ENCODE results near the gene UMAD1.
"Not testable (repeated sequence)": the region's sequence is repeated elsewhere in the genome, so short reads cannot be mapped to it uniquely, and the experiment has no call there.

The UMAD1 gene

DNA sequence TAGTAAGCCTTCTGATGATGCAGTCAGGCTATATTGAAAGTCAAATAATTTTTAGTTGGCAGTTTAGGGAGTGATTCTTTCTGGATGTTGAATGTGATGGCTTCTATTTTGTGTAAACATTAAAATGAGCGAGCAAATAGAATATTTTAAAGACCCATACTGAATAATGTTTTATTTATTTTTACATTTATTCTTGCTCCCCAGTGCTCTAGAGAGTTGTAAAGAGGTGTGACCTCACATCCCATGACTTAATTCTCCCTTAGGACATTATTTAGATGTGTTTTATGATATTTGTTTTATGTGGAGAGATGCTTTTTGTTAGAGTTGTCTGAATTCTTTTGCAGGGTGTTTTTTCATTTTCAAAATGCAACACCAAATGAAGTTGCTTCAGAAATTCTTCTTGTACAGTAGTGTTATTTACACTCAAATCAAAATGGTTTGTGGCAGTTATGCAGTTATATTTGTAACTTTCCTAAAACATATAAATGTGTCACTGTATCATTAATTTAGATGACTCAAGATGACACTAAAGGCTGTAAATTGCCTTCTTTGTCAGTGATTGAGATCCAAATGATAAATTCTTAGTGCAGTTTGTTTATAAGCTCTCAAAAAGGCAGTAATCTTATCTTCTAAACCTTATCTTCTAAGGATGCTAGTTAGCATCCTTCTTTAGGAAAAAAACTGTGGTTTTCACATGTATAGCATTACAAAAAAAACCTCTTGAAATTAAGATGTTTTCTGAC lies 12.4 kb downstream of the UMAD1 start:
- DNase-seq (ENCODE audit: low spot score), result no peak
- FAIRE-seq, result no peak

DNA sequence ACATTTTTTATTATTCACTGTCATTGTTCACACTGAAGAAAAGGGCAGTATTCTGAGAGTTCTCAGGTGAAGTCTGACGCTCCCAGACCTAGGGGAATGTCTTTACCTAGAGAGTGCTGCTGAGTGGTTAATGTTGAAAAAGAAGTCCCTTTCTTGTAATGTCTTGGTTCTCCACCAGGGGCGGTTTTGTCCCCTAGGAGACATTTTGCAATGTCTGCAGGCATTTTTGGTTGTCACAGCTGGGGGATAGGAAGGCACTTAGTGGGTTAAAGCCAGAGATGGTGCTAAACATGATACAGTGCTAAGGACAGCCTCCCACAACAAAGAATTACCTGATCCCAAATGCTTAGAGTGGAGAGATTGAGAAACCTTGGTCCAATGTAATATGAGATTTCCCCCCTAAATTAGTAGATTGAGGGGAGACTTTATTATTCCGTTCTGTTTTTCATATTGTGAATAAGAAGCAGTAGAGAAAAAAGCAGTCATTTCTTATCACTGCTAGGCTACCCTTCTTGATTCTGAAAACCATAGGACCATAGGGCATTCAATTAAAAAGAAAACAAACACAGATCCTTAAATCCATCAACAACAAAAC lies 13.1 kb downstream of the UMAD1 start:
- FAIRE-seq (no peak), DNase-seq (ENCODE audit: low spot score) (peak; percentile 20)

DNA sequence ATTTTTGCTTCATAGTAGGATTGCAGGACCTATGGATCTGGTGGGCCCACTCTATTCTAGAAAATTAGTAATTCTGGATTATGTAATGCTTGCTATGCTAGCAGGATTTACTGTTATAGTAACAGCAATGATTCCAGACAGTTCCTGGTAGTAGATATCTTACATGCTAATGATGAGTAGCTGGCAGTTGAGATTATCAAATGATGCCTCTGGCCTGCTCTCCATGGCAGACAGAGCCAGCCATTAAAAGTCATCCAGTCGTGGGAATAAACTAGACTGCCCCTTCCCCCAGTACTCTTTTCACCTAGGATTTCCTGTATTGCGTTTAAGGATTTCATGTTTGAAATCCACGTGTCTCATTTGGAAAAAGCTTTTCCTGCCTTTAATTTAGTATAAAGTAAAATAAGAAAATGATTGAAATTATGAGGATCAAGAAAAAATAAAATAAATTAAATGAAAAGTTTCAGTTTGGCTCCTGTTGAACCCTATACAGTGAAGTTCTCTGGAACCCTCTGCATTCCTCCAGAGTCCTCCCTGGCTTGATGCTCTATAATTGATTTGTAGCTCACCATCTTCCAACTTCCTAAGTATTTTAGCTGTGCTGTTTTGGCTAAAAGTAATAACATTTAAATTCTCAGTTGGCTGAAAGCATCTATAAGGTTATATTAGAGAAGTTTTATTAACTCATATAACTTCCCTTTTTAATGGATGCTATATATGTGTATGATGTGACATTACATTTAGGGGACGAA lies 14.6 kb downstream of the UMAD1 start:
- no peak for FAIRE-seq
- DNase-seq (ENCODE audit: low spot score), result no peak

DNA sequence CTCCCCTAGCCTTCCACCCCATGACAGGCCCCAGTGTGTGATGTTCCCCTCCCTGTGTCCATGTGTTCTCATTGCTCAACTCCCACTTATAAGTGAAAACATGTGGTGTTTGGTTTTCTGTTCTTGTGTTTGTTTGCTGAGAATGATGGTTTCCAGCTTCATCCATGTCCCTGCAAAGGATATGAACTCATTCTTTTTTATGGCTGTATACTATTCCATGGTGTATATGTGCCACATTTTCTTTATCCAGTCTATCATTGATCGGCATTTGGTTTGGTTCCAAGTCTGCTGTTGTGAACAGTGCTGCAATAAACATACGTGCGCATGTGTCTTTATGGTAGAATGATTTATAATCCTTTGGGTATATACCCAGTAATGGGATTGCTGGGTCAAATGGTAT lies 15.9 kb downstream of the UMAD1 start:
- not testable (repeated sequence) for FAIRE-seq; DNase-seq (ENCODE audit: low spot score)

DNA sequence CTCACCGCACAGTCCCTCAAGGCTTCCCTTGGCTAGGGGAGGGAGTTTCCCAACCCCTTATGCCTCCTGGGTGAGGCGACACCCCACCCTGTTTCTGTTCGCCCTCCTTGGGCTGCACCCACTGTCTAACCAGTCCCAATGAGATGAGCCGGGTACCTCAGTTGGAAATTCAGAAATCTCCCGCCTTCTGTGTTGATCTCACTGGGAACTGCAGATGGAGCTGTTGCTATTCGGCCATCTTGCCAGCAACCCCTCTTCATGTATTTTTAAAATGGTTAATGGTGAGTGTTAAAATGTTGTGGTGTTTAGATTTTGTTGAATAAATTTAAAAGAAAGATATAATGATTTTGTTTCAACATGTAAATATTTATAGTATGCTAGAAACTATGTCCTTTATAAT lies 22.0 kb downstream of the UMAD1 start:
- FAIRE-seq (no peak), DNase-seq (ENCODE audit: low spot score) (no peak)

DNA sequence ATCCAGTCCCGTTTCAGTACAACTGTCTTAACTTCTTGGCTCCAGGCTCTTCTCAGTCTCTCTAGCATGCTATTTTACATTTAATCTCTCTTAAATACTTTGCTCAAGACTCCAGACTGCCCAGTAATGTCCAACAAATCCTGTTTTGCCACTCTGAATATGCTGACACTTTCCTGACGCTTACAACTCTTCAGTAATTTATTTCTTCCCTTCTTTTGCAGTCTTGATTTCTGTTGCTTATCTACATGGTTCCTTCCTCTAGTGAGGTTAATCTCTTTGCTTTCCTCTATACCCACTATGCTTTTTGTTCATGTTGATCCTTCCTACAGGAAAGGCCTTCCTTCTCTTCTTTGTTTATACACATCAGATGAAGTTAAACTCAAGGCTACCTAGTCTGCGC lies 23.7 kb downstream of the UMAD1 start:
- FAIRE-seq, result no peak

DNA sequence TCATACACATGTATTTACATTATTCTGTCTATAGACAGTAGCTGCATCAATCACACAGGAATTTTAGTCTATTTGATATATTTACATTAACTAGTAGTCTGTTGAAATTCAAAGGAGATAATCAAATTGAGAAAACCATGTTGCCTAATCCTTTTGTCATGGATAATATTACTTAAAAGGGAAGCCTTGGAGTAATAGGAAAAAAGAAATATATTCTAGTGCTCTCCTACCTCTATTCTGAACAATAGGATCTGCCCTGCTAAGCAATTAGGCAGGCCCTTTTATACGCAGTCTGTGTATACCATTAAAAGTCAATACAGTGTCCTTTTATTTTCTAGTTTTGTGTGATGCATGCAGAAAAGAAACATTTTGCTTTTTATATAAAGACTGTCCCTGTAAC lies 24.5 kb downstream of the UMAD1 start:
- DNase-seq (ENCODE audit: low spot score) (no peak), FAIRE-seq (no peak)

More for the DNA sequence above, 23.7 kb downstream of the UMAD1 start:
- no peak for DNase-seq (ENCODE audit: low spot score)

DNA sequence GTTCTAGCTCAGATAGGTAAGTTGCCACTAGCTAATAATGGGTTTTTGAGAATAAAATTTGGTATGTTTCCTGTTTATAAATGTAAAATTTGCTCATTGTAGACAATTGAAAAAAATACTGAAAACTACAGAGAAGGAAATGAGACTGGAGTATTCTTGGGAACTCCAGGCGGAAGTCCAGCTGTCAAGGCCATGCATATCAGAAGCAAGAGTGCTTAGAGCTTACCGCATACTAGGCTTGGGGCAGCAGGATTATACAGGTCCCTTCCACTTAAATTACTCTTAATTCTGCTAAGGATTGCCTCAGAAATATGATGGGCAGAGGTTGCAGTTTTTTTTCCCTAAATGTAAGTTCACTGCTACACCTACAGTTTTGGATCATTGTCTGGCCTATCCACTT lies 26.6 kb downstream of the UMAD1 start:
- no peak for FAIRE-seq
- no peak for DNase-seq (ENCODE audit: low spot score)

DNA sequence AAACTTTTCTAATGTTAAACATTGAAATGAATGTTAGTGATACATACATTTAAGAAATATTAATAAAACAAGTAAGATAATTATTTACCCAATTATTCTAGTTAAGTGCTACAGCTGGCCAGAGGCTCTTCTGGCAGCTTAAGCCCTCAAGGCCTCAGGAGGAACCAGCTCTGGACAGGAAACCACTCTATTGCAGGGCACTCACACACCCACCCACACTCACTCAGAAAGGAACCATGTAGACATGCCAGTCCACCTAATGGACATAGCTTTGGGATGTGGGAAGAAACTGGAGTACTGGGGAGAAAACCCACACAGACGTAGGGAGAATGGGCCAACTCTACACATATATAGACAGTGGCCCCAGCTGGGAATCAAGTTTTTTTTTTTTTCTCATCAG lies 28.2 kb downstream of the UMAD1 start:
- FAIRE-seq (no peak), DNase-seq (ENCODE audit: low spot score) (no peak)

DNA sequence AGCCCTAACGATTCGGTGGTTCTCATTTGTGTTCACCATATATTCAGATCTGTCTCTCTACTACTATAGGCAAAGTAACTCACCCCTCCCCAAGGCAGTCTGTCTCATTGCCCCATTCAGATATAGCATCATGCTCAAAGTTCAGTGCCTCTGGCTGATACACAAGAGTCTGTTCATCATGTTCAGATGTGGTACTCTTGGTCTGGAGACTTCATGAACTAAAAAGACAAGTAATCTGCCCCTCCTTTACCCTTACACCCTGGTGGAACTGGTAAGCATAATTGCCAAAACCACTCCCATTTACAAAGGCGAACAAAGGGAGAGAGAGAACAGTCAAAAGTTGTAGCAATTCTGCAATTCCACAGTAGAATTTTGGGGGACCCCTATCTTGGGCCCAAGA lies 29.9 kb downstream of the UMAD1 start:
- FAIRE-seq (no peak), DNase-seq (ENCODE audit: low spot score) (no peak)

DNA sequence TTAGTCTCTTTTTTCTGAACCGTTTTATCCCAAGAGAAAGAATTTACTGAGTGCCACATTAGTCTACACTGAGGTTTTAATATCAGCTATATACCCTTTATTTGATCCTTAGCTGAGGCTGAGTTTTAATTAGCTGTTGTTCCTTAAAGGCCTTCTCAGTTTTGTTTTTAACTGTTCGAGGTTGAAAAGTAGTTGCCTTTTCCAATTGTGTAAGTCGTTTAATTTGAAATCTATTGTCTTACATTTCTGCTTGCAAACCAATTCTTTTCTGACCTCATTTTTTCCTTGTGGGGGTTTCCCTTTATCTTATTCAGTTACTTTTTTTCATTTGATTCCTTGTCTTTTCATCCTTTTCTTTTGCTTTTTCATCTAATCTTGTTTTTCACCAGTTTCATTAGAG lies 30.8 kb downstream of the UMAD1 start:
- no peak for DNase-seq (ENCODE audit: low spot score)
- FAIRE-seq, result no peak

DNA sequence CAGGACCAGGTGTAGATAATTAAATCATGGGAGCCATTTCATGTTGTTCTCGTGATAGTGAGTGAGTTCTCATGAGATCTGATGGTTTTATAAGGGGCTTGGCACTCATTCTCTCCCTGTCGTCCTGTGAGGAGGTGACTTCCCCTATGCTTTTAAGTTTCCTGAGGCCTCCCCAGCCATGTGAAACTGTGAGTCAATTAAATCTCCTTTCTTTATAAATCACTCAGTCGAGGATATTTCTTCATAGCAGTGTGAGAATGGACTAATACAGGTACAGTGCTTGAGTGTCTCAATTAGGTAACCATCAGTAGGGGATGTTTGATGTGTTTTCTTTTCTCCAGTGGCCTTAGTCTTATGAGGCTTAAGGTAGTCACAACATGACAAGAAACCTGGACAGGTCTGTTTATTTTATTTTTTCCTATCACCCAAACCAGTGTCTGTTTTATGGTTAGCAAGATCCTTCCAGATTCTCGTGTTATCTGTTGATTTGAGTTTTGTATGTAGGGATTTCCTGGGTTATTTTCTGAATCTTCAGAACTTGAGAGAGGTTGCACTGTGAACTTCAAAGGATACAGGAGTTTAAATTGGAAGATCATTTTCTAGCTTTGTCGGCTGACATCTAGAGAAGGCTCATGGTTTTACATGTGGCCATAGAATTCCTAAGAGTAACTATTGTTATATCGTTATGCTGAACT lies 32.1 kb downstream of the UMAD1 start:
- no peak for DNase-seq (ENCODE audit: low spot score)
- FAIRE-seq, result no peak

DNA sequence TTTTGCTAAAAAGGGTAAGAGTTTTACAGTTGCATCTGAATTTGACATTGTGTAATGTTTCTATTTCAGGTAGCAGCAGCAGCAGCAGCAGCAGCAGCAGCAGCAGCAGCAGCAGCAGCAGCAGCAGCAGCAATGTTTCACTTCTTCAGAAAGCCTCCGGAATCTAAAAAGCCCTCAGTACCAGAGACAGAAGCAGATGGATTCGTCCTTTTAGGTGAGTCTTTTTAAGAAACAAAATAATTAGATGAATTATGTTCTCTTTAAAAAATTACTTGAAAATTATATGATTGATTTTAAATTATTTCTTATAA lies 32.6 kb downstream of the UMAD1 start:
- DNase-seq (ENCODE audit: low spot score) (no peak), FAIRE-seq (no peak)

DNA sequence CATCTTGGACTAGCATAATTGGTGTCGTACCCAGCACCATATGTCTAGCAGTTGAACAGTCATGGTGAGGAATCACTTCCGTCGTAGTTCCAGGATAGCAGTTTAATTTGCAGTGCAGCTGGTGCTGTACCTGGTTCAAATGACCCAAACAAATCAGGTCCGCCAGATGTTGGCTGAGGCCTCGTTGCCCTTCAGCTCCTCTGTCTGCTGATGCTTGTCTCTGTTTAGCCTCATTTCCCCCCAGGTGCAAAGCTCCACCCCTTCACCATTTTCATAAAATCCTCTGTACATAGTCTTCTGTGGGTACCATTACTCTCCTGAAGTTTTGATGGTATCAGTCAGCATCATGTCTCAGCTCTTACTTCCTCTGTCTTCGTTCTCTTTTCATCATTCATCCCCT lies 35.1 kb downstream of the UMAD1 start:
- no peak for DNase-seq (ENCODE audit: low spot score)
- no peak for FAIRE-seq

DNA sequence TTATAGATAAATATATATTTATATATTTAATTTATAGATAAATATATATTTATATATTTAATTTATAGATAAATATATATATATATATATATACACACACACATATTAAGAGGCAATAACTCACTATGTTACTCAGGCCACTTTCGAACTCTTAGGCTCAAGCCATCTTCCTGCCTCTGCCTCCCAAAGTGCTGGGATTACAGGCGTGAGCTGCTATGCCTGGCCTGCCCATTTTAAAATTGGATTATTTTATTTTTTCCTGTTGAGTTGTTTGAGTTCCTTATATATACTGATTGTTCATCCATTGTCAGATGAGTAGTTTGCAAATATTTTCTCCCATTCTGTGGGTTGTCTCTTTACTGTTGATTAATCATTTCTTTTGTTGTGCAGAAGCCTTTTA lies 39.1 kb downstream of the UMAD1 start:
- not testable (repeated sequence) for DNase-seq (ENCODE audit: low spot score)
- peak; percentile 64 for FAIRE-seq

DNA sequence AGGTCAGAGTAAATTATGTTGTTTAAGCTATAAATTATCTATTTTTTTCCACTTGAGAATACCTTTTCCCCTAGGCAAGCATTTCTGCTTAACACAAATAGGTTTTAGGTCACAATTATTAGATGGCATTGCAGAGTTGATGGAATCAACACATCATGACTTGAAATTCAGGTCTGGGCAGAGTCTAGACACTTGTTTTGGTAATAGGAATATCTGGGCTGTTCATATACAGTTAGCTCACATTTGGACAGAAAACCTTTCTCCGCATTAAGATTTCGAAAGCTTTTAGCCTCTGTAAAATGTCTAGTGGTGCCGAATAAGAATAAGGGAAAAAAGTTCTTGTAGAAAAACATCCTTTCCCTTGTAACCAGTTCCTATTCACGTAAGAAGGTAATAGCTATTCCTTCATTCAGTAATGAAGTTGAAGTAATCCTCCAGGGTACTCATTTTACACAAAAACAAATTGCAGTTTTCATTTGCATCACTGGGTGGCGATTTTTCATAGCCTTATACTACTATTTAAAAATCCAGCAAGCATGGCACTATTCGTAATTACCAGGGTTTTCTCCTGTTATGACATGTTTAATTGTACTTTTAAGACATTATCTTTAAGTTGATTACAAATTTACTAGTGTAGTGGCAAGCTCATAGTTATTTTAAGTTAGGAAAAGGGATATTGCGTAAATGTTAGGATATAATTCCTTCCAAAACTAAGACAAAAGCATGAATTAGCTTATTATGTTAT lies 40.8 kb downstream of the UMAD1 start:
- FAIRE-seq (peak; percentile 90), DNase-seq (ENCODE audit: low spot score) (peak; percentile 39)

DNA sequence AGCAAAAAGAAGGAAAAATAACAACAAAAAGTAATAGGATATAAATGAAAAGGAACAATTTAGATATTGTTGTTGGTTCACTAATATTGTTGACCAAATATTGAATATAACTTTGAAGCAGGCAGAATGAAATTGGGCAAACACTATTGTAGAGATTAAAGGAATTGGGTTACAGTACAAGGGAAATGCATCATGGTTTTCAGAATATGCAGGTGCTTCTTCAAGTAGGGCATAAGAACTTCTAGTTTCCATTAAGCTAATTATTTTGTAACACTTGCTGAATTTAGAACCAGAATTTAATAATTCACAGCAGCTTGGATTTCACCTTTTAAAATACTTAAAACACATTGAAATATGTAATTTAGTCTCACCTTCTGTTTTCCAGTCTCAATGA lies 41.4 kb downstream of the UMAD1 start:
- no peak for FAIRE-seq

DNA sequence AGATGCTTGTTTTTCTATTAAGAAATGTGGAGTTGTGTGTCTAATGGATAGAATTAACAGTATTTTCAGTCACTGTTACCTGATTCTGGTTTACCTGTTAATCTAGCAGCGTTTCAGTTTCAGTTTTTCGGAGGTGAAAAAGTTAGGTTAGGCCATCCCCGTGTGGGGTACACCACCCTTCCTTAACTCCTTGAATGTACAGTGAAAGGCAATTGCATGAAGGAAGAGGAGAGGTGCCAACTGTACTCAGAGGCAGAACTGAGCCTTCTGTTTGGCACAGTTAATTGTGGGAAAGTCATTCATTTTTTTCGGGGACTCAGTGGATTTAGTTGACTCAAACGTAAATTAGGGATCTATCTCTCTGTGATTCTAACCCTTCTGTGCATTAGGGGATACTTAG lies 42.3 kb downstream of the UMAD1 start:
- FAIRE-seq (no peak), DNase-seq (ENCODE audit: low spot score) (no peak)

More for the DNA sequence above, 41.4 kb downstream of the UMAD1 start:
- DNase-seq (ENCODE audit: low spot score), result no peak

DNA sequence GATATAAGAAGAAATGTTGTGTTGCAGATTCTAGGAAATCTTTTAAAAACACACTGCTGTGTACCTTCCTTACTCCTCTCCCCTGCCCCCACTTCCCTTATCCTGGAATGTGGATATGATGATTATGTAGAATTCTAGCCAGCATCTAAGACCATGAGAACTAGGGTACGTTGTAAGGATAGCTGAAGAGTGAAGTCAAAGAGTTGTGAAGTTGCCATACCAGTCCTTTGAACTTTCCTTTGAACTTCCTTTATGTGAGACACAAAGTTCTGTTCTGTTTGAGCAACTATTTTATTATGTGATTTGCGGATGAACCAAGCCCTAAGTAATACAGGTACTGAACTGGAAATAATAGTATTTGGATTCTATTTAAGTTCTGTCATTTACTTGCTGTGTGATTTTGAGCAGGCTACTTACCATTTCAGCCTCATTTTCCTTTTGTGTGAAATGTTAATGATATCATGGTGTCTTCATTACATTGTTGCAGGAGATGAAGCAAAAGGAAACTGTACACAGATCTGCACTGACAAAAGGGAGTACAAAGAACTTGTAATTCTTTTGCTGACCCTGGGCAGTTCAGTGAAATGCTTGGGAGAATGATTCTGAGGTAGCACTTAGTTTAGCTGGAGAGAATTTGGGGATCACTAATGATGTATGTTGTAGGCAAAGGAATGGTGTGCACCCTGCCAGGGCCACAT lies 46.4 kb downstream of the UMAD1 start:
- FAIRE-seq (no peak), DNase-seq (ENCODE audit: low spot score) (no peak)

DNA sequence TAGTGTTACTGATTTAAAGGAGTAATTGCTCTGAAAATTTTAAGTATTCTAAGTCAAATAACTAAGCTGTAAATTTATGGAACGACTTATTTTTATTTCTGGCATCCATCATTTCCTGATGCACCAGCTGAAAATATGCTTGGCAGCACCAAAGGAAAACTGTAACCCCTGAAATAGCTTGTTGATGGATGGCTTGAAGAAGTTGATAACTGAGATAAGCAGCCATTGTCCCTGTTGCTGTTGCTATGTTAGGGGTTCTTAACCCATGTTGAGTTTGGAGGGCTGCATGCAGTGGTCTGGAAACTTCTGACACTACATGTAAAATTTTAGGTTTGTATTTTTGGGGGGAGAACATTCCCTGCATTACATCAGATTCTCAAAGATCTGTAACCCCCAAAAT lies 47.2 kb downstream of the UMAD1 start:
- FAIRE-seq, result no peak

DNA sequence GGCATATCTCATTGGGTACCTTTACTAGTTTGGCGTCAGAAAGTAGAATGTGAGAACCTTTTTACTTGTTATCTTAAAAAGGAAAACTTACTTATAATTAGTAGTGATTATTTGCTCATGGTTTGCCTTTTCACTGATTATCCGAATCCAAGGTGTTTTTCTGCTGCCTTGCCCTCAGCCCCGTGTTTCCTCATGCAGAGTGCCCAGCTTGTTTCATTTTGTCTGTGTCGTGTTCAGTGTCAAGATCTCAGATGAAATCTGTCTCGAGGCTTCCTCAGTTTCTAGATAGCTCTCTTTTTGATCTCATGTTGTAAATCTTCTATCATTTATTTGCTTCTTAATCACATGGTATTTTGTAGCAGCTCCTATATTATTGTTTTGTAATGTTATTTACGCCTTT lies 47.8 kb downstream of the UMAD1 start:
- DNase-seq (ENCODE audit: low spot score) (no peak), FAIRE-seq (no peak)

More for the DNA sequence above, 47.2 kb downstream of the UMAD1 start:
- no peak for DNase-seq (ENCODE audit: low spot score)

Measured in RCC 7860 (cell line).